Hepatocyte (in vitro differentiated cells): Measurements from ENCODE around the gene POU6F2. TPM values are rescaled to one million over a fixed set of nuclear protein-coding genes. Genes with fewer than 3 reads are reported as not detected.

Source experiments
- DNase-seq: peaks from one replicate; pipeline ENCODE4 v3.0.0-alpha.2; 2016; ENCODE audit warnings: low spot score
- H2AFZ ChIP-seq: fragments of 200-600 bp; sonication (generic); 2 replicates; pipeline ENCODE4 v1.6.0; 2016; ENCODE audit warnings: antibody characterized with exemption, mild to moderate bottlenecking
- H3K27ac ChIP-seq: fragments of 200-600 bp; sonication (generic); 2 replicates; pipeline ENCODE4 v1.5.1; 2016; ENCODE audit warnings: mild to moderate bottlenecking
- H3K27me3 ChIP-seq: fragments of 200-600 bp; sonication (generic); 2 replicates; pipeline ENCODE4 v1.6.1; 2016
- H3K36me3 ChIP-seq: fragments of 200-600 bp; sonication (generic); replicated peaks from 2 replicates; pipeline ENCODE4 v1.5.1; 2016; ENCODE audit warnings: low read depth; ENCODE audit not compliant: insufficient read depth
- H3K4me1 ChIP-seq: fragments of 200-600 bp; sonication (generic); 2 replicates; pipeline ENCODE4 v1.5.1; 2016; ENCODE audit warnings: mild to moderate bottlenecking, moderate library complexity; ENCODE audit not compliant: insufficient read depth
- H3K4me2 ChIP-seq: fragments of 200-600 bp; sonication (generic); 2 replicates; pipeline ENCODE4 v1.6.0; 2016
- H3K4me3 ChIP-seq: fragments of 200-600 bp; sonication (generic); 2 replicates; pipeline ENCODE4 v1.5.1; 2016; ENCODE audit warnings: mild to moderate bottlenecking
- H3K79me2 ChIP-seq: fragments of 200-600 bp; sonication (generic); 2 replicates; pipeline ENCODE4 v1.6.0; 2017; ENCODE audit warnings: mild to moderate bottlenecking
- H3K9me2 ChIP-seq: fragments of 200-600 bp; sonication (generic); replicated peaks from 2 replicates; pipeline ENCODE4 v1.6.0; 2017; ENCODE audit warnings: mild to moderate bottlenecking; ENCODE audit not compliant: insufficient read depth
- H3K9me3 ChIP-seq: fragments of 200-600 bp; sonication (generic); 2 replicates; pipeline ENCODE4 v1.5.1; 2016; ENCODE audit warnings: low read depth, mild to moderate bottlenecking
- H4K20me1 ChIP-seq: fragments of 200-600 bp; sonication (generic); 2 replicates; pipeline ENCODE4 v1.6.0; 2016; ENCODE audit warnings: mild to moderate bottlenecking; ENCODE audit not compliant: insufficient read depth, poor library complexity, severe bottlenecking
- CTCF ChIP-seq: fragments of 200-600 bp; sonication (generic); IDR thresholded peaks from 2 replicates; pipeline ENCODE4 v1.5.1; 2016; ENCODE audit warnings: antibody characterized with exemption, mild to moderate bottlenecking; ENCODE audit not compliant: poor library complexity
- EZH2 ChIP-seq: fragments of 200-600 bp; sonication (generic); IDR thresholded peaks from 2 replicates; pipeline ENCODE4 v1.6.1; 2016; ENCODE audit warnings: antibody characterized with exemption, mild to moderate bottlenecking, borderline replicate concordance
- EZH2phosphoT487 ChIP-seq: fragments of 200-600 bp; sonication (generic); IDR thresholded peaks from one replicate; pipeline ENCODE4 v1.6.1; 2018; ENCODE audit warnings: antibody characterized with exemption, mild to moderate bottlenecking, low read depth, moderate library complexity; ENCODE audit not compliant: unreplicated experiment, severe bottlenecking
- WGBS: methylation state at CpG from one replicate; pipeline ENCODE4 v1.1.6; 2016; ENCODE audit warnings: low lambda C conversion rate; ENCODE audit errors: missing lambda C conversion rate; 5-methylcytosine and 5-hydroxymethylcytosine counted together
- polyA plus RNA-seq: library from polyadenylated mRNA; unstranded; fragments of >200 nt; fragmentation: Nextera tagmentation; extraction: Ambion mirVana; gene quantifications from 2 replicates; pipeline ENCODE4 v1.2.1, GENCODE V29; 2016
- total RNA-seq: library from RNA; depleted of rRNA; stranded (reverse); fragments of >200 nt; gene quantifications from 2 replicates; pipeline ENCODE4 v1.2.3, GENCODE V29; 2014

POU6F2 gene
- total and polyA plus RNA-seq, 2 experiments from 2014 or later = 0.67 to 1.4 TPM

- no peaks in the 10 kb centered on the region for H3K9me3 ChIP-seq
- no peaks in the 10 kb centered on the region for H3K4me1 ChIP-seq
- no peak overlapping the region for H3K4me3 ChIP-seq
- no peak overlapping the region for H3K4me2 ChIP-seq
- H2AFZ ChIP-seq = no peak overlapping the region
- WGBS = 70% methylated on average over 5 of the region's 5 CpGs
- TF ChIP-seq EZH2phosphoT487 (no peak), EZH2 (no peak), CTCF (no peak)
- no peak overlapping the region for H3K27ac ChIP-seq
- no peaks in the 10 kb centered on the region for H3K36me3 ChIP-seq
- H3K9me2 ChIP-seq = no peaks in the 10 kb centered on the region
- no peaks in the 10 kb centered on the region for H3K79me2 ChIP-seq
- DNase-seq = no peak
- H3K27me3 ChIP-seq = no peaks in the 10 kb centered on the region
- no peaks in the 10 kb centered on the region for H4K20me1 ChIP-seq
These were observed 401.7 kb downstream of the POU6F2 start for GRCh38 chr7:39379416-39379815.

GRCh38 chr7:39383136-39383535, 405.4 kb downstream of the POU6F2 start:
- no peaks in the 10 kb centered on the region for H3K9me3 ChIP-seq
- TF ChIP-seq EZH2 (no peak), EZH2phosphoT487 (no peak), CTCF (no peak)
- no peak overlapping the region for H2AFZ ChIP-seq
- no peak overlapping the region for H3K27ac ChIP-seq
- no peak overlapping the region for H3K4me3 ChIP-seq
- H4K20me1 ChIP-seq = no peaks in the 10 kb centered on the region
- H3K27me3 ChIP-seq = no peaks in the 10 kb centered on the region
- WGBS = 71% methylated on average over 1 of the region's 1 CpG
- no peaks in the 10 kb centered on the region for H3K9me2 ChIP-seq
- H3K79me2 ChIP-seq = no peaks in the 10 kb centered on the region
- DNase-seq = no peak
- no peak overlapping the region for H3K4me2 ChIP-seq
- no peaks in the 10 kb centered on the region for H3K36me3 ChIP-seq
- H3K4me1 ChIP-seq = no peaks in the 10 kb centered on the region

GRCh38 chr7:39384386-39384785, 406.7 kb downstream of the POU6F2 start:
- no peaks in the 10 kb centered on the region for H3K36me3 ChIP-seq
- TF ChIP-seq EZH2phosphoT487 = no peak
- TF ChIP-seq CTCF = no peak
- no peak for TF ChIP-seq EZH2
- no peaks in the 10 kb centered on the region for H3K4me1 ChIP-seq
- H3K27me3 ChIP-seq = no peaks in the 10 kb centered on the region
- no peak overlapping the region for H2AFZ ChIP-seq
- H4K20me1 ChIP-seq = no peaks in the 10 kb centered on the region
- 92% methylated on average over 2 of the region's 2 CpGs for WGBS
- no peak overlapping the region for H3K4me3 ChIP-seq
- no peaks in the 10 kb centered on the region for H3K9me2 ChIP-seq
- DNase-seq = no peak
- no peaks in the 10 kb centered on the region for H3K79me2 ChIP-seq
- H3K27ac ChIP-seq = no peak overlapping the region
- no peaks in the 10 kb centered on the region for H3K9me3 ChIP-seq
- H3K4me2 ChIP-seq = no peak overlapping the region

- H3K9me2 ChIP-seq = no peaks in the 10 kb centered on the region
- no peak for DNase-seq
- H2AFZ ChIP-seq = no peak overlapping the region
- no peaks in the 10 kb centered on the region for H3K4me1 ChIP-seq
- TF ChIP-seq CTCF (no peak), EZH2 (no peak), EZH2phosphoT487 (no peak)
- H3K36me3 ChIP-seq = no peaks in the 10 kb centered on the region
- no peaks in the 10 kb centered on the region for H3K79me2 ChIP-seq
- WGBS = 82% methylated on average over 5 of the region's 5 CpGs
- no peak overlapping the region for H3K4me3 ChIP-seq
- no peaks in the 10 kb centered on the region for H4K20me1 ChIP-seq
- no peak overlapping the region for H3K27ac ChIP-seq
- no peaks in the 10 kb centered on the region for H3K9me3 ChIP-seq
- no peak overlapping the region for H3K4me2 ChIP-seq
- no peaks in the 10 kb centered on the region for H3K27me3 ChIP-seq
These were observed 409.0 kb downstream of the POU6F2 start for GRCh38 chr7:39386718-39387117.
